AG09309 (cell line): ENCODE results near the gene TEDC2.
A peak's percentile ranks its signal among the peaks of the same experiment; 100 is the strongest.

Experiments
- DNase-seq: peaks from one replicate; pipeline ENCODE4 v3.0.0-alpha.2; 2010; ENCODE audit warnings: low read depth
- H3K4me3 ChIP-seq: 2 replicates; pipeline ENCODE4 v1.5.1; 2011; ENCODE audit warnings: mild to moderate bottlenecking, low read depth, low read length, moderate library complexity; ENCODE audit not compliant: control insufficient read depth
- TF ChIP-seq, protein P1 (sequence below): IDR thresholded peaks from 2 replicates; pipeline ENCODE4 v1.5.1; 2011; ENCODE audit warnings: mild to moderate bottlenecking, low read depth, low read length, inconsistent platforms; ENCODE audit not compliant: insufficient read depth, control insufficient read depth; ENCODE audit errors: missing control alignments

TEDC2 gene, protein sequence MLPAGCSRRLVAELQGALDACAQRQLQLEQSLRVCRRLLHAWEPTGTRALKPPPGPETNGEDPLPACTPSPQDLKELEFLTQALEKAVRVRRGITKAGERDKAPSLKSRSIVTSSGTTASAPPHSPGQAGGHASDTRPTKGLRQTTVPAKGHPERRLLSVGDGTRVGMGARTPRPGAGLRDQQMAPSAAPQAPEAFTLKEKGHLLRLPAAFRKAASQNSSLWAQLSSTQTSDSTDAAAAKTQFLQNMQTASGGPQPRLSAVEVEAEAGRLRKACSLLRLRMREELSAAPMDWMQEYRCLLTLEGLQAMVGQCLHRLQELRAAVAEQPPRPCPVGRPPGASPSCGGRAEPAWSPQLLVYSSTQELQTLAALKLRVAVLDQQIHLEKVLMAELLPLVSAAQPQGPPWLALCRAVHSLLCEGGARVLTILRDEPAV

DNA sequence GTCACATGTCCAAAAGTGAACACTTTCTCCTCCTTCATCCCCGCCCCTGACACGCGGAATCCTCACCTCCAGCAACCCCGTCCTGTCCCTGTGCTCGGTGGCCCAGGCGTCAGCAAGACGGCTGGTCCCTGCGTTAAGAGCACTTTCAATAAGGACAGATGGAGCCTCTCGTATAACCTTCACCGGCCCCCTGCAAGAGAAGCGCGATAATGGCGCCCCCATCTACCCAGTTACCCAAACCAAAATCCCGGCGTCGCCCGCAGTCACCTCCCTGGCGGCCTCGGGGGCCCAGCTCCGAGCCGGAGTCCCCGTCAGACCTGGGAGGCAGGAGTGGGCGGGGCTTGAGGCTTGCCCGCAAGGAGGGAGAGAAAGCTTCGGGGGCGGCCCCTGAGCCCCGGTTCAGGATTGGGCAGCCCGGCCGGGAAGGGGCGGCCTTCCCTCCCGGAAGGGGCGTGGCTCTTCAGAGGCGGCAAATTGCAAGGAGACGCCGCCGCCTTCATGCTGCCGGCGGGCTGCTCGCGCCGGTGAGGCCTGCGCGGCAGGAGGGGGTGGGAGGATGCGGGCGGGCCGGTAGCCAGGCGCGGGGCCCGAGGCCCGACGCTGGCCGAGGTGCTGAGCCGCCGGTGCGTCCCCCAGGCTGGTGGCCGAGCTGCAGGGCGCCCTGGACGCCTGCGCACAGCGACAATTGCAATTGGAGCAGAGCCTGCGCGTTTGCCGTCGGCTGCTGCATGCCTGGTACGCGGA lies at the start of gene TEDC2:
TSS of gene TEDC2 (plus strand) at position 463 of the 744 bp plus-strand sequence. CDS start at position 499, 36 bp downstream.
- H3K4me3 ChIP-seq, result peak within 1 kb of the TSS; percentile 64
- TF ChIP-seq, protein P1, sequence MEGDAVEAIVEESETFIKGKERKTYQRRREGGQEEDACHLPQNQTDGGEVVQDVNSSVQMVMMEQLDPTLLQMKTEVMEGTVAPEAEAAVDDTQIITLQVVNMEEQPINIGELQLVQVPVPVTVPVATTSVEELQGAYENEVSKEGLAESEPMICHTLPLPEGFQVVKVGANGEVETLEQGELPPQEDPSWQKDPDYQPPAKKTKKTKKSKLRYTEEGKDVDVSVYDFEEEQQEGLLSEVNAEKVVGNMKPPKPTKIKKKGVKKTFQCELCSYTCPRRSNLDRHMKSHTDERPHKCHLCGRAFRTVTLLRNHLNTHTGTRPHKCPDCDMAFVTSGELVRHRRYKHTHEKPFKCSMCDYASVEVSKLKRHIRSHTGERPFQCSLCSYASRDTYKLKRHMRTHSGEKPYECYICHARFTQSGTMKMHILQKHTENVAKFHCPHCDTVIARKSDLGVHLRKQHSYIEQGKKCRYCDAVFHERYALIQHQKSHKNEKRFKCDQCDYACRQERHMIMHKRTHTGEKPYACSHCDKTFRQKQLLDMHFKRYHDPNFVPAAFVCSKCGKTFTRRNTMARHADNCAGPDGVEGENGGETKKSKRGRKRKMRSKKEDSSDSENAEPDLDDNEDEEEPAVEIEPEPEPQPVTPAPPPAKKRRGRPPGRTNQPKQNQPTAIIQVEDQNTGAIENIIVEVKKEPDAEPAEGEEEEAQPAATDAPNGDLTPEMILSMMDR, result no peak
- DNase-seq, result peak; percentile 50

DNA sequence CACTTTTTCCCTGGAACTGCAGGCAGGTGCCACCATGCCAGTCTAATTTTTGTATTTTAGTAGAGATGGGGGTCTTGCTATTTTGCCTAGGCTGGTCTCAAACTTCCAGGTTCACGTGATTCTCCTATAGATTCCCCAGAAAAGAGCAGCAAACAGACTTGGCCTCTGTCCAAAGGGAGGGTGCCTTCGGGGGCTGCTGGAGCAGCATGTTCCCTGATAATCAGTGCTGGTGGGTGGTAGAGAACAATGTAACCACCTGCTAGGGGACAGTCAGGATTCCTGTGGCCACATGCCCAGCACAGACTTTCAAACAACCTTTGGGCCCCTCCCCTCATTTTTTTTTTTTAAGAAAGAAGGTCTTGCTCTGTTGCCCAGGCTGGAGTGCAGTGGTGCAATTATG lies 44.8 kb upstream of the TEDC2 start:
- TF ChIP-seq, protein P1, result no peak
- no peak for DNase-seq
- H3K4me3 ChIP-seq, result no peak overlapping the region

DNA sequence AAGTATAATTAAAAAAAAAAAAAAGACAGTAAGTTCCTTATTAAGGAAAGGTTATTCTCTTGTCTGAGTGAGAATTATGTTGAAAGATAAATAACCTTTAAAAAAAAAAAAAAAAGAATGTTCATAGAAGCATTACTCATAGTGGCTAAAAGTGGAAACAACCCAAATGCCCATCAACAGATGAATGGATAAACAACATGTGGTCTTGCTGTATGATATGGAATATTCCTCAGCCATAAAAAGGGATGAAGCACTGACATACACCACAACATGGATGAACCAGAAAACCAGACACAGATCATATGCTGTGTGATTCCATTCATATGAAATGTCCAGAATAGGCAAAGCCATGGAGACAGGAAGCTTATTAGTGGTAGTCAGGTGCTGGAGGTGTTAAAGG lies 39.9 kb upstream of the TEDC2 start:
- H3K4me3 ChIP-seq, result no peak overlapping the region
- no peak for DNase-seq
- TF ChIP-seq, protein P1, result no peak

DNA sequence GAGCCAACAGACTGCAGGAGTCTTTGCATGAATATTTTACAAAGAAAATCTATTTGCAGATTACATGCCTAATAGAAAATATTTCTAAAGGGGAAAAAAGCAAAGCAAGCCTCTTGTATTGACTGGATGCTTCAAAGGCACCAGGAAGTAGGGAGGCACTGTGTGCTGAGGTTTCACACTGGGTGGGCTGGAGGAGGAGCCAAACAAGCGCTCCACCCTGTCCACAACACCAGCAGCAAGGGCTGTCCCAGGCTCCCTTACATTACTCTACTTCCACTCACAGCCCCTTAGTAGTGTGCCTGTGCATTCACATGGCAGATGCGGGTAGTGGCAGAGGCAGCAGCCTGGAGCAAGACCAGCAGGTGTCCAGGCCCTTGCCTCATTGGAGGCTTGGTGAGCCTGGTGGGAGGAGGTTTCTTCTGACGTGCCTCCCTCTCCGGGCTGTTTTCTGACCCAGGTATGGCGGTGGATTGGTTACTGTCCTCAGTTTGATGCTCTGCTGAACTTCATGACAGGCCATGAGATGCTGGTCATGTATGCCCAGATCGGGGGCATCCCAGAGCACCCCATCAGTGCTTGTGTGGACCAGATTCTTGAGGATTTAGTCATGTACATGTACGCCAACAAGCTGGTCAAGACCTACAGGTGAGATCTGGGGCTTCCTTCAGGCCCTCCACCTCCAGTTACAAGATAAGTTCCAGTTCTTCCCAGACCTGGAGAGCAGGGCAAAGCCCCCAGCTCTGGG lies 37.6 kb upstream of the TEDC2 start:
- DNase-seq, result no peak
- TF ChIP-seq, protein P1, result no peak
- H3K4me3 ChIP-seq, result no peak overlapping the region

DNA sequence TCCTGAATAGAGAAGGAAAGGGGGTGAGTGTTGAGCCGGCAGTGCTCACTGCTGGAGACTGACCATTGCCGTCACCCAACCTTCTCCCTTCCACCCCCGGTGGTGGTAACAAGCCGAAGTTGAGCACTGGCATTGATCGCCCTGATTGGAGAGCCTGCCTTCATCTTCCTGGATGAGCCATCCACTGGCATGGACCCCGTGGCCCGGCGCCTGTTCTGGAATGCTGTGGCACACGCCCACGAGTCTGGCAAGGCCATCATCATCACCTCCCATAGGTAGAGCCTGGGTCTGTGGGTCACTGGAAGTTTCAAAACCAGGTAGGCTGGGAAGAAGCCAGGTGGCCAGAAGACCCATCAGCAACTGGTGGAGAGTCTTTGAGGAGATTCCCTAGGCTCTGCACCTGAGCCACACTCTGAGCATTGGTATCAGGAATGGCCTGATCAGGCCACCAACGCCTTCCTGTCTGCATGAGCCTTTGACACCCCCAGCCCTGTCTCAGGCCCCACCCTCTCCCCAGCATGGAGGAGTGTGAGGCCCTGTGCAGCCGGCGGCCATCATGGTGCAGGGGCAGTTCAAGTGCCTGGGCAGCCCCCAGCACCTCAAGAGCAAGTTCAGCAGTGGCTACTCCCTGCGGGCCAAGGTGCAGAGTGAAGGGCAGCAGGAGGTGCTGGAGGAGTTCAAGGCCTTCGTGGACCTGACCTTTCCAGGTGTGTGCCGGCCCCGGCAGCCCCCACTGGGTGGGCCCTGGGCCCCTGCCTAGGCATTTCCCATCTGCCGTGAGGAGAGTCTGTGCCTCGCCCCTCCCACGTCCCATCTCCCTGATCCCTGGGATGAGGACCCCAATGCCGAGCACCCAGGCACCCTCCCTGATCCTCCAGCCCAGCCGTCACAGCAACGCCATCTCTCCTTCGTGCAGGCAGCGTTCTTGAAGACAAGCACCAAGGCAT lies 35.6 kb upstream of the TEDC2 start:
- TF ChIP-seq, protein P1, result no peak
- no peak overlapping the region for H3K4me3 ChIP-seq
- DNase-seq, result no peak
